DOHH2 (cell line): ENCODE measurements around the gene ELK4.

Experiments
- H3F3A ChIP-seq: fragments of 200-600 bp; sonication (generic), shearing (Covaris generic); 2 replicates; pipeline ENCODE4 v1.6.0; 2016; ENCODE audit warnings: antibody characterized with exemption, mild to moderate bottlenecking; ENCODE audit not compliant: control insufficient read depth, insufficient read depth
- H3K27ac ChIP-seq: fragments of 200-600 bp; sonication (generic); 2 replicates; pipeline ENCODE4 v1.5.1; 2014; ENCODE audit warnings: low read depth, mild to moderate bottlenecking, low read length, moderate library complexity
- H3K27me3 ChIP-seq: fragments of 200-600 bp; sonication (generic); 2 replicates; pipeline ENCODE4 v1.6.1; 2014; ENCODE audit warnings: mild to moderate bottlenecking, low read length, mixed read lengths; ENCODE audit not compliant: control insufficient read depth
- H3K36me3 ChIP-seq: fragments of 200-600 bp; sonication (generic); 2 replicates; pipeline ENCODE4 v1.6.1; 2014; ENCODE audit warnings: mild to moderate bottlenecking, low read length, moderate library complexity, mixed read lengths; ENCODE audit not compliant: control insufficient read depth
- H3K4me1 ChIP-seq: fragments of 200-600 bp; sonication (generic); 2 replicates; pipeline ENCODE4 v1.6.1; 2014; ENCODE audit warnings: mild to moderate bottlenecking, low read length, mixed read lengths; ENCODE audit not compliant: control insufficient read depth
- H3K4me2 ChIP-seq: fragments of 200-600 bp; sonication (generic); 2 replicates; pipeline ENCODE4 v1.6.0; 2014; ENCODE audit warnings: mild to moderate bottlenecking, low read length, moderate library complexity
- H3K4me3 ChIP-seq: fragments of 200-600 bp; sonication (generic); 2 replicates; pipeline ENCODE4 v1.5.1; 2014; ENCODE audit warnings: mild to moderate bottlenecking, low read length, mixed read lengths
- H3K79me2 ChIP-seq: fragments of 200-600 bp; sonication (generic); 2 replicates; pipeline ENCODE4 v1.6.1; 2014; ENCODE audit warnings: mild to moderate bottlenecking, low read length, mixed read lengths; ENCODE audit not compliant: control insufficient read depth
- H3K9me2 ChIP-seq: fragments of 200-600 bp; sonication (generic); replicated peaks from 2 replicates; pipeline ENCODE4 v1.6.1; 2014; ENCODE audit warnings: mild to moderate bottlenecking, low read length, mixed read lengths; ENCODE audit not compliant: control insufficient read depth
- H3K9me3 ChIP-seq: fragments of 200-600 bp; sonication (generic); 2 replicates; pipeline ENCODE4 v1.6.1; 2014; ENCODE audit warnings: antibody characterized with exemption, low read length, mixed read lengths; ENCODE audit not compliant: control insufficient read depth, insufficient read depth
- H4K20me1 ChIP-seq: fragments of 200-600 bp; sonication (generic); 2 replicates; pipeline ENCODE4 v1.6.0; 2014; ENCODE audit warnings: low read depth, mild to moderate bottlenecking, antibody characterized with exemption, low read length, moderate library complexity; ENCODE audit not compliant: control insufficient read depth, insufficient read depth
- EZH2phosphoT487 ChIP-seq: fragments of 200-600 bp; sonication (generic); IDR thresholded peaks from 2 replicates; pipeline ENCODE4 v1.6.1; 2017; ENCODE audit warnings: borderline replicate concordance, mild to moderate bottlenecking, antibody characterized with exemption, low read length, moderate library complexity, mixed read lengths
- TF ChIP-seq, protein P1 (sequence below): fragments of 200-600 bp; sonication (generic); IDR thresholded peaks from one replicate; pipeline ENCODE4 v1.5.1; 2014; ENCODE audit warnings: antibody characterized with exemption, mild to moderate bottlenecking, low read depth, low read length; ENCODE audit not compliant: poor library complexity, severe bottlenecking

ELK4 gene

DNA sequence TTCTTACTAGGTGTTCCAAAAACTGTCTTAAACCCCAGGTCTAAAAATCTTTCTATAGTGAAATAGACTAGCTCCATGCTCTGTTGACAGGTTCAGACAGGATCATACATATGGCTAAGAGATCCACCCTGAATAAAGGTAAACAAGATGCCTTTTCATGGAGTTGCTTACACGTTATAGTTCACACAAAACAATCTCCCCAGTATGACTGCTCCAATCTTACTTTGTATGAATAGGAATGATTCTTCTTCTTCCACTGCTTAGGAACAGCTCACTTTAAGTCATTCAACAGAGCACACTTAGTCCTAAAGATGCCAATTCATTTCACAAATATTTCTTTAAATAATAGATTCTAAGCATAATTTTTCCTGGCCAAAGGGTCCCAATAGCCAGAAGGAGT is 16.0 kb downstream of the ELK4 start:
- H3K4me3 ChIP-seq: no peak overlapping the region
- H3K36me3 ChIP-seq: peaks cover 94% of the 10 kb centered on the region
- peaks cover 27% of the 10 kb centered on the region for H3K4me1 ChIP-seq
- H3F3A ChIP-seq: peaks cover 8% of the 10 kb centered on the region
- peaks cover 85% of the 10 kb centered on the region for H3K79me2 ChIP-seq
- TF ChIP-seq EZH2phosphoT487: no peak
- TF ChIP-seq, protein P1, sequence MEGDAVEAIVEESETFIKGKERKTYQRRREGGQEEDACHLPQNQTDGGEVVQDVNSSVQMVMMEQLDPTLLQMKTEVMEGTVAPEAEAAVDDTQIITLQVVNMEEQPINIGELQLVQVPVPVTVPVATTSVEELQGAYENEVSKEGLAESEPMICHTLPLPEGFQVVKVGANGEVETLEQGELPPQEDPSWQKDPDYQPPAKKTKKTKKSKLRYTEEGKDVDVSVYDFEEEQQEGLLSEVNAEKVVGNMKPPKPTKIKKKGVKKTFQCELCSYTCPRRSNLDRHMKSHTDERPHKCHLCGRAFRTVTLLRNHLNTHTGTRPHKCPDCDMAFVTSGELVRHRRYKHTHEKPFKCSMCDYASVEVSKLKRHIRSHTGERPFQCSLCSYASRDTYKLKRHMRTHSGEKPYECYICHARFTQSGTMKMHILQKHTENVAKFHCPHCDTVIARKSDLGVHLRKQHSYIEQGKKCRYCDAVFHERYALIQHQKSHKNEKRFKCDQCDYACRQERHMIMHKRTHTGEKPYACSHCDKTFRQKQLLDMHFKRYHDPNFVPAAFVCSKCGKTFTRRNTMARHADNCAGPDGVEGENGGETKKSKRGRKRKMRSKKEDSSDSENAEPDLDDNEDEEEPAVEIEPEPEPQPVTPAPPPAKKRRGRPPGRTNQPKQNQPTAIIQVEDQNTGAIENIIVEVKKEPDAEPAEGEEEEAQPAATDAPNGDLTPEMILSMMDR: no peak
- no peak overlapping the region for H3K27ac ChIP-seq
- H3K9me3 ChIP-seq: no peaks in the 10 kb centered on the region
- no peaks in the 10 kb centered on the region for H3K27me3 ChIP-seq
- no peak overlapping the region for H3K4me2 ChIP-seq
- no peaks in the 10 kb centered on the region for H3K9me2 ChIP-seq
- no peaks in the 10 kb centered on the region for H4K20me1 ChIP-seq

DNA sequence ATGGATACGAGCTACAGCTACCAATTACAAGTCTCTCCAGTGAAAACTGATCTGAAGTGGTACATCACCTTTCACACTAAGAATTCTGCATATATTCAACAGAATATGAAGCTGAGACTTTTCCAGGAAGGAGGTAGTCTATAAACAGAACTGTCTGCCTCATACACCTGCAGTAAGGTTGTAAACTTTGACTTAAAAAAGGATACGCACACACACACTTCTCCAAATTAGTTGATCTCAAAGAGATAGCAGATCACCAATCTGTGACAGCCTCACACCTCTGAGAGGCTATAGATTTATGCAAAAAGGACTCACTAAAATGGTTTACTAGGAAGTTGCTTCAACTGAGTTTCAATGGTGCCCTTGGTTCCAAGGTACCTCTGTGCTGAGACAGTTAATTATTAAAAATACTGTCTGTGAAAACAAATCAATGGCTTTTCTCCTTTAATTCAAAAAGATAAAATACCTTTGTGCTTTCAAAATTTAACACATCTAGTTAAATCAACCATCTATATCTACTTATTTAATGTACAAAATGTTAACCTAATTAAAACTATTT is 17.9 kb downstream of the ELK4 start:
- 0 out of 2 replicates have a peak overlapping the region, but pooled peaks have one; percentile 5 for H3K27ac ChIP-seq
- H3K4me2 ChIP-seq: peak overlapping the region; percentile 7; the same call in 1 of the 2 replicates
- no peak overlapping the region for H3K4me3 ChIP-seq
- H3K79me2 ChIP-seq: peaks cover 86% of the 10 kb centered on the region
- H4K20me1 ChIP-seq: no peaks in the 10 kb centered on the region
- no peak for TF ChIP-seq EZH2phosphoT487
- TF ChIP-seq, protein P1: no peak
- H3K4me1 ChIP-seq: peaks cover 33% of the 10 kb centered on the region
- peaks cover 94% of the 10 kb centered on the region for H3K36me3 ChIP-seq
- peaks cover 10% of the 10 kb centered on the region for H3F3A ChIP-seq
- no peaks in the 10 kb centered on the region for H3K27me3 ChIP-seq
- no peaks in the 10 kb centered on the region for H3K9me2 ChIP-seq
- H3K9me3 ChIP-seq: no peaks in the 10 kb centered on the region

DNA sequence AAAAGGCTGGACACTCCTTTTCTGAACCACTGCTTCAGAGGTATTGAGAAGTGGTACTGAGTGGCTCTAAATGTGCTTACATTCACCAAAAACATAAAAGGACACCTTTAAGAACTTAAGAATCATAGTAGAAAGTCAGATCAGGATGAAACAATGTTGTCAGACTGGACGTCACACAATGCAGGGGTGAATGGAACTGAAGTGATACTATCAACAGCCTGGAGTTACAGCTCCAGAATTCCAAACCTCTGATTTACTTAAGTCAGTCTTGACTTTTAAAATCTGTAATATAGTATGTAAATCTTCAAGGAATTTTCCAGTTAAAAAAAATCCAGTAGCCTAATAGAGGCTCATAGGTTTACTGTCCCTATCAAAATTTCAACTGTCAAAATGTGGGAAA is 19.3 kb downstream of the ELK4 start:
- H3K27ac ChIP-seq: no peak overlapping the region
- no peaks in the 10 kb centered on the region for H3K9me2 ChIP-seq
- no peaks in the 10 kb centered on the region for H3K27me3 ChIP-seq
- H4K20me1 ChIP-seq: no peaks in the 10 kb centered on the region; the same call in 1 of the 2 replicates
- H3K4me1 ChIP-seq: peaks cover 44% of the 10 kb centered on the region
- no peak overlapping the region for H3K4me2 ChIP-seq
- peaks cover 10% of the 10 kb centered on the region for H3F3A ChIP-seq
- H3K4me3 ChIP-seq: no peak overlapping the region
- TF ChIP-seq EZH2phosphoT487: no peak
- TF ChIP-seq, protein P1: no peak
- peaks cover 92% of the 10 kb centered on the region for H3K36me3 ChIP-seq
- no peaks in the 10 kb centered on the region for H3K9me3 ChIP-seq
- peaks cover 88% of the 10 kb centered on the region for H3K79me2 ChIP-seq
